HepG2 (cell line): ENCODE measurements around the gene JDP2. TPM values are rescaled to one million over a fixed set of nuclear protein-coding genes. Genes with fewer than 3 reads are reported as not detected.

Experiments
- AHDC1 ChIP-seq: sonication (generic); formaldehyde crosslinking; IDR thresholded peaks from 2 replicates; pipeline ENCODE4 v1.5.1; 2020; ENCODE audit warnings: mild to moderate bottlenecking, missing genetic modification reagents, borderline replicate concordance
- DPF2 ChIP-seq: sonication (generic); formaldehyde crosslinking; IDR thresholded peaks from 2 replicates; pipeline ENCODE4 v1.4.0; 2020; ENCODE audit warnings: mild to moderate bottlenecking, low read depth, missing genetic modification reagents, borderline replicate concordance
- FOXM1 ChIP-seq: sonication (generic); formaldehyde crosslinking; IDR thresholded peaks from 2 replicates; pipeline ENCODE4 v1.5.0; 2020; ENCODE audit warnings: missing genetic modification reagents
- HOXA7 ChIP-seq: sonication (generic); formaldehyde crosslinking; IDR thresholded peaks from 2 replicates; pipeline ENCODE4 v1.8.1; 2022; ENCODE audit warnings: mild to moderate bottlenecking, missing genetic modification reagents, moderate library complexity
- LCORL ChIP-seq, 2 experiments: fragments of 450-650 bp in 1 of 2; sonication (generic) in 1 of 2; formaldehyde crosslinking in 1 of 2; IDR thresholded peaks; 2 replicates each; pipeline versions ENCODE4 v1.5.0 to v1.6.1; 2017 to 2020; ENCODE audit warnings: antibody characterized with exemption in 1 of 2, missing genetic modification reagents in 1 of 2
- NFATC3 ChIP-seq: sonication (generic); formaldehyde crosslinking; IDR thresholded peaks from 2 replicates; pipeline ENCODE4 v1.5.1; 2020; ENCODE audit warnings: mild to moderate bottlenecking, missing genetic modification reagents
- RARA ChIP-seq: IDR thresholded peaks from 2 replicates; pipeline ENCODE4 v1.6.1; 2016; ENCODE audit warnings: missing genetic modification reagents, missing compliant biosample characterization
- RARG ChIP-seq: sonication (generic); formaldehyde crosslinking; IDR thresholded peaks from 2 replicates; pipeline ENCODE4 v1.4.0; 2020; ENCODE audit warnings: low read depth, mild to moderate bottlenecking, missing genetic modification reagents
- SNAPC2 ChIP-seq: sonication (generic); formaldehyde crosslinking; IDR thresholded peaks from 2 replicates; pipeline ENCODE4 v1.8.1; 2022; ENCODE audit warnings: mild to moderate bottlenecking, missing genetic modification reagents
- SP2 ChIP-seq: sonication (generic); formaldehyde crosslinking; IDR thresholded peaks from 2 replicates; pipeline ENCODE4 v1.5.1; 2020; ENCODE audit warnings: mild to moderate bottlenecking, missing genetic modification reagents
- TBP ChIP-seq: sonication (generic); formaldehyde crosslinking; IDR thresholded peaks from 2 replicates; pipeline ENCODE4 v1.5.0; 2020; ENCODE audit warnings: missing genetic modification reagents
- UBTF ChIP-seq: sonication (generic); formaldehyde crosslinking; IDR thresholded peaks from 2 replicates; pipeline ENCODE4 v1.4.0; 2020; ENCODE audit warnings: mild to moderate bottlenecking, missing genetic modification reagents
- WIZ ChIP-seq: sonication (generic); formaldehyde crosslinking; IDR thresholded peaks from 2 replicates; pipeline ENCODE4 v1.5.1; 2020; ENCODE audit warnings: mild to moderate bottlenecking, missing genetic modification reagents
- ZFP36 ChIP-seq: fragments of 150-350 bp; IDR thresholded peaks from 2 replicates; pipeline ENCODE4 v1.6.1; 2018; ENCODE audit warnings: borderline replicate concordance, low read length, low read depth; ENCODE audit not compliant: partially characterized antibody
- ZNF143 ChIP-seq: sonication (generic); formaldehyde crosslinking; IDR thresholded peaks from 2 replicates; pipeline ENCODE4 v1.4.0; 2020; ENCODE audit warnings: missing genetic modification reagents
- ZNF430 ChIP-seq: sonication (generic); formaldehyde crosslinking; IDR thresholded peaks from 2 replicates; pipeline ENCODE4 v1.9.0; 2021; ENCODE audit warnings: mild to moderate bottlenecking, missing genetic modification reagents
- ZNF672 ChIP-seq: sonication (generic); formaldehyde crosslinking; IDR thresholded peaks from 2 replicates; pipeline ENCODE4 v1.8.1; 2022; ENCODE audit warnings: missing genetic modification reagents
- ZNF839 ChIP-seq: sonication (generic); formaldehyde crosslinking; IDR thresholded peaks from 2 replicates; pipeline ENCODE4 v1.4.0; 2020; ENCODE audit warnings: missing genetic modification reagents, mild to moderate bottlenecking, borderline replicate concordance
- ZSCAN31 ChIP-seq: sonication (generic); formaldehyde crosslinking; IDR thresholded peaks from 2 replicates; pipeline ENCODE4 v1.5.0; 2020; ENCODE audit warnings: low read depth, mild to moderate bottlenecking, missing genetic modification reagents
- polyA plus RNA-seq, 8 experiments: library from polyadenylated mRNA; depleted of rRNA in 3 of 8; stranded (reverse) in 7 of 8; unstranded in 1 of 8; fragments of >200 nt; fragmentation: Illumina TruSeq in 4 of 8; extraction: Trizol in 4 of 8; gene quantifications; 2 replicates each; pipeline versions ENCODE4 v1.2.1 to v1.2.3, GENCODE V29; 2011 to 2016; ENCODE audit warnings: low read depth in 4 of 8, missing spikeins in 1 of 8, mixed read lengths in 1 of 8; ENCODE audit not compliant: insufficient read depth in 1 of 8
- total RNA-seq, 5 experiments: library from RNA; depleted of rRNA; stranded (reverse); fragments of >200 nt; fragmentation: Illumina TruSeq; extraction: Trizol; gene quantifications; 2 replicates each; pipeline ENCODE4 v1.2.3, GENCODE V29; 2016; ENCODE audit warnings: low read depth in 1 of 5
- TF ChIP-seq, protein P1 (sequence below): sonication (generic); formaldehyde crosslinking; IDR thresholded peaks from 2 replicates; pipeline ENCODE4 v1.5.0; 2020; ENCODE audit warnings: mild to moderate bottlenecking, missing genetic modification reagents
- TF ChIP-seq, protein P2 (sequence below): sonication (generic); formaldehyde crosslinking; IDR thresholded peaks from 2 replicates; pipeline ENCODE4 v1.4.0; 2020; ENCODE audit warnings: mild to moderate bottlenecking, missing genetic modification reagents

Gene JDP2
- total and polyA plus RNA-seq, 2 of the 13 experiments (the other 11 are each of a cell fraction or from before 2014, with no cell fraction given), result 8.0 to 8.9 TPM

DNA sequence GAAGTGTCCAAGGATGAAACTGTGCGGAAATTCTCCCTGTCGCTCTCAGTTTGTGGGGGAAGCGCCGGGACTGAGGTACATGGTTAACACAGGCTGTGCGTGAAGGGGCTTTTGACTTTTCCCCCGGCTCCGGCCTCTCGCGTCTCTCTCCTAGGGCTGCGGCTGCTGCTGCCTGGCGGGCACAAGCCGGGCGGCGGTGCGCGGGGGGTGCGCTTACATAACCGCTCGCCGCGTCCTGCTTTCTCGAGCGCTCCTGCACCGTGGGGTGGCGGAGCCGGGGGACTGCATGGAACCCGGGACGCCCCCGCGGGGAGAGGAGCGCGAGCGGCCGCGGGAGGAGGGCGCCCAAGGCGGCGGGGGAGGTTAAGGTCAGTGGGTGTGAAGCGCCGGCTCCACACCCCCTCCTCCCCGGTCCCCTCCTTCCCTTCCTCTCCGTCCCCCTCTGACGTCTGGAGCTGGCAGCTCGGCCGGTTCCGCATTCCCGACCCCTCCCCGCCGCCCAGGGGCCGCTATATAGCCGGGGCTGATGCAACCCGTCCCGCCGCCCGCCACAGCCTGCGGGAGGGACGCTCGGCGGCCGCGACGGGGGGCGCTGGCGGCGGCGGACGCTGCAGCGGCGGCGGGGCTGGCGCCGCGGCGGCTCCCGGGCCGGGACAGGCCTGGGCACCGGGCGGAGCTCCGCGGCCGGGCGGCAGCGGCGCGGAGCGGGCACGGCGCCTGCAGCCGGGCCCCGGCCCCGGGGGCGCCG is at the start of gene JDP2 (continued):
- TF ChIP-seq, protein P1, sequence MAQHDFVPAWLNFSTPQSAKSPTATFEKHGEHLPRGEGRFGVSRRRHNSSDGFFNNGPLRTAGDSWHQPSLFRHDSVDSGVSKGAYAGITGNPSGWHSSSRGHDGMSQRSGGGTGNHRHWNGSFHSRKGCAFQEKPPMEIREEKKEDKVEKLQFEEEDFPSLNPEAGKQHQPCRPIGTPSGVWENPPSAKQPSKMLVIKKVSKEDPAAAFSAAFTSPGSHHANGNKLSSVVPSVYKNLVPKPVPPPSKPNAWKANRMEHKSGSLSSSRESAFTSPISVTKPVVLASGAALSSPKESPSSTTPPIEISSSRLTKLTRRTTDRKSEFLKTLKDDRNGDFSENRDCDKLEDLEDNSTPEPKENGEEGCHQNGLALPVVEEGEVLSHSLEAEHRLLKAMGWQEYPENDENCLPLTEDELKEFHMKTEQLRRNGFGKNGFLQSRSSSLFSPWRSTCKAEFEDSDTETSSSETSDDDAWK, result no peak
- TF ChIP-seq ZNF839 (CRISPR knock-in tag) (no peak), TBP (CRISPR knock-in tag) (no peak), SNAPC2 (CRISPR knock-in tag) (no peak), RARG (CRISPR knock-in tag) (no peak), ZNF430 (CRISPR knock-in tag) (no peak), RARA (CRISPR knock-in tag) (peak; percentile 26; the same call in 1 of the 2 replicates), FOXM1 (CRISPR knock-in tag) (no peak), WIZ (CRISPR knock-in tag) (no peak), ZSCAN31 (CRISPR knock-in tag) (no peak), AHDC1 (CRISPR knock-in tag) (no peak), ZNF143 (no peak), SP2 (no peak), UBTF (peak; percentile 64; the same call in 1 of the 2 replicates), NFATC3 (no peak), LCORL (IDR thresholded peaks at IDR 0.05) (no peak), LCORL (CRISPR knock-in tag; IDR thresholded peaks at IDR 0.05) (0 out of 2 replicates have a peak, but pooled peaks have one; percentile 42), ZNF672 (CRISPR knock-in tag) (no peak), DPF2 (CRISPR knock-in tag) (no peak), HOXA7 (CRISPR knock-in tag) (no peak), ZFP36 (no peak)
- TF ChIP-seq, protein P2, sequence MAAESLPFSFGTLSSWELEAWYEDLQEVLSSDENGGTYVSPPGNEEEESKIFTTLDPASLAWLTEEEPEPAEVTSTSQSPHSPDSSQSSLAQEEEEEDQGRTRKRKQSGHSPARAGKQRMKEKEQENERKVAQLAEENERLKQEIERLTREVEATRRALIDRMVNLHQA (CRISPR knock-in tag), result no peak
